HepG2 (cell line): Measurements from ENCODE around the gene SIRT7. TPM values are rescaled to one million over a fixed set of nuclear protein-coding genes. Genes with fewer than 3 reads are reported as not detected.

ENCODE experiments used
- ASH2L ChIP-seq: fragments of 300-600, 200-600 bp; sonication (generic); IDR thresholded peaks from 2 replicates; pipeline ENCODE4 v1.7.0; 2017; ENCODE audit warnings: low read depth, mild to moderate bottlenecking, moderate library complexity, mixed read lengths, low read length; ENCODE audit not compliant: insufficient read length
- FOXK1 ChIP-seq: sonication (generic); formaldehyde crosslinking; IDR thresholded peaks from 2 replicates; pipeline ENCODE4 v1.4.0; 2020; ENCODE audit warnings: low read depth, missing genetic modification reagents, borderline replicate concordance
- GPBP1L1 ChIP-seq: sonication (generic); formaldehyde crosslinking; IDR thresholded peaks from 2 replicates; pipeline ENCODE4 v1.5.0; 2020; ENCODE audit warnings: mild to moderate bottlenecking, missing genetic modification reagents
- IRX3 ChIP-seq: sonication (generic); formaldehyde crosslinking; IDR thresholded peaks from 2 replicates; pipeline ENCODE4 v1.8.1; 2023; ENCODE audit warnings: mild to moderate bottlenecking, low read depth, missing genetic modification reagents, borderline replicate concordance
- KAT8 ChIP-seq: IDR thresholded peaks from 2 replicates; pipeline ENCODE4 v1.6.1; 2016; ENCODE audit warnings: missing genetic modification reagents, missing compliant biosample characterization
- NCOA5 ChIP-seq: sonication (generic); formaldehyde crosslinking; IDR thresholded peaks from 2 replicates; pipeline ENCODE4 v1.4.0; 2020; ENCODE audit warnings: missing genetic modification reagents
- SNRNP70 ChIP-seq: fragments of 200-400 bp; formaldehyde crosslinking; IDR thresholded peaks from 2 replicates; pipeline ENCODE4 v1.6.1; 2017; ENCODE audit warnings: mild to moderate bottlenecking, low read depth, low read length, moderate library complexity
- ZFY ChIP-seq: sonication (generic); formaldehyde crosslinking; IDR thresholded peaks from 2 replicates; pipeline ENCODE4 v1.4.0; 2020; ENCODE audit warnings: missing genetic modification reagents
- ZNF230 ChIP-seq: sonication (generic); formaldehyde crosslinking; IDR thresholded peaks from 2 replicates; pipeline ENCODE4 v1.4.0; 2020; ENCODE audit warnings: mild to moderate bottlenecking, missing genetic modification reagents
- ZNF407 ChIP-seq: sonication (generic); formaldehyde crosslinking; IDR thresholded peaks from one replicate; pipeline ENCODE4 v1.5.1; 2020; ENCODE audit warnings: mild to moderate bottlenecking, missing genetic modification reagents; ENCODE audit errors: not compliant biosample characterization
- ZNF441 ChIP-seq: sonication (generic); formaldehyde crosslinking; IDR thresholded peaks from 2 replicates; pipeline ENCODE4 v1.7.0; 2021; ENCODE audit warnings: missing genetic modification reagents, borderline replicate concordance
- ZNF615 ChIP-seq: sonication (generic); formaldehyde crosslinking; IDR thresholded peaks from 2 replicates; pipeline ENCODE4 v1.5.0; 2020; ENCODE audit warnings: mild to moderate bottlenecking, missing genetic modification reagents, borderline replicate concordance
- ZNF816 ChIP-seq: sonication (generic); formaldehyde crosslinking; IDR thresholded peaks from 2 replicates; pipeline ENCODE4 v1.8.0; 2022; ENCODE audit warnings: missing genetic modification reagents, mild to moderate bottlenecking, borderline replicate concordance
- polyA plus RNA-seq, 8 experiments: library from polyadenylated mRNA; depleted of rRNA in 3 of 8; stranded (reverse) in 7 of 8; unstranded in 1 of 8; fragments of >200 nt; fragmentation: Illumina TruSeq in 4 of 8; extraction: Trizol in 4 of 8; gene quantifications; 2 replicates each; pipeline versions ENCODE4 v1.2.1 to v1.2.3, GENCODE V29; 2011 to 2016; ENCODE audit warnings: low read depth in 4 of 8, missing spikeins in 1 of 8, mixed read lengths in 1 of 8; ENCODE audit not compliant: insufficient read depth in 1 of 8
- total RNA-seq, 5 experiments: library from RNA; depleted of rRNA; stranded (reverse); fragments of >200 nt; fragmentation: Illumina TruSeq; extraction: Trizol; gene quantifications; 2 replicates each; pipeline ENCODE4 v1.2.3, GENCODE V29; 2016; ENCODE audit warnings: low read depth in 1 of 5
- TF ChIP-seq, protein P1 (sequence below): sonication (generic); formaldehyde crosslinking; IDR thresholded peaks from 2 replicates; pipeline ENCODE4 v1.4.0; 2020; ENCODE audit warnings: missing genetic modification reagents, borderline replicate concordance
- TF ChIP-seq, protein P2 (sequence below): sonication (generic); formaldehyde crosslinking; IDR thresholded peaks from 2 replicates; pipeline ENCODE4 v1.4.0; 2020; ENCODE audit warnings: mild to moderate bottlenecking, missing genetic modification reagents

Gene SIRT7
- total and polyA plus RNA-seq, 2 of the 13 experiments (the other 11 are each of a cell fraction or from before 2014, with no cell fraction given) = 8.3 to 24.8 TPM

GRCh38 chr17:81924557-81925532 lies 6.9 kb upstream of the SIRT7 start (continued):
- TF ChIP-seq ZNF816 (CRISPR knock-in tag) = no peak
- peak; percentile 37; the same call in 1 of the 2 replicates for TF ChIP-seq ZFY (CRISPR knock-in tag)
- TF ChIP-seq ZNF441 (CRISPR knock-in tag) = no peak
- TF ChIP-seq, protein P1, sequence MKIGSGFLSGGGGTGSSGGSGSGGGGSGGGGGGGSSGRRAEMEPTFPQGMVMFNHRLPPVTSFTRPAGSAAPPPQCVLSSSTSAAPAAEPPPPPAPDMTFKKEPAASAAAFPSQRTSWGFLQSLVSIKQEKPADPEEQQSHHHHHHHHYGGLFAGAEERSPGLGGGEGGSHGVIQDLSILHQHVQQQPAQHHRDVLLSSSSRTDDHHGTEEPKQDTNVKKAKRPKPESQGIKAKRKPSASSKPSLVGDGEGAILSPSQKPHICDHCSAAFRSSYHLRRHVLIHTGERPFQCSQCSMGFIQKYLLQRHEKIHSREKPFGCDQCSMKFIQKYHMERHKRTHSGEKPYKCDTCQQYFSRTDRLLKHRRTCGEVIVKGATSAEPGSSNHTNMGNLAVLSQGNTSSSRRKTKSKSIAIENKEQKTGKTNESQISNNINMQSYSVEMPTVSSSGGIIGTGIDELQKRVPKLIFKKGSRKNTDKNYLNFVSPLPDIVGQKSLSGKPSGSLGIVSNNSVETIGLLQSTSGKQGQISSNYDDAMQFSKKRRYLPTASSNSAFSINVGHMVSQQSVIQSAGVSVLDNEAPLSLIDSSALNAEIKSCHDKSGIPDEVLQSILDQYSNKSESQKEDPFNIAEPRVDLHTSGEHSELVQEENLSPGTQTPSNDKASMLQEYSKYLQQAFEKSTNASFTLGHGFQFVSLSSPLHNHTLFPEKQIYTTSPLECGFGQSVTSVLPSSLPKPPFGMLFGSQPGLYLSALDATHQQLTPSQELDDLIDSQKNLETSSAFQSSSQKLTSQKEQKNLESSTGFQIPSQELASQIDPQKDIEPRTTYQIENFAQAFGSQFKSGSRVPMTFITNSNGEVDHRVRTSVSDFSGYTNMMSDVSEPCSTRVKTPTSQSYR = peak; percentile 98
- no peak for TF ChIP-seq SNRNP70
- no peak for TF ChIP-seq ASH2L
- TF ChIP-seq, protein P2, sequence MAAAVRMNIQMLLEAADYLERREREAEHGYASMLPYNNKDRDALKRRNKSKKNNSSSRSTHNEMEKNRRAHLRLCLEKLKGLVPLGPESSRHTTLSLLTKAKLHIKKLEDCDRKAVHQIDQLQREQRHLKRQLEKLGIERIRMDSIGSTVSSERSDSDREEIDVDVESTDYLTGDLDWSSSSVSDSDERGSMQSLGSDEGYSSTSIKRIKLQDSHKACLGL (CRISPR knock-in tag) = no peak
- no peak for TF ChIP-seq KAT8 (CRISPR knock-in tag)
- no peak for TF ChIP-seq ZNF407 (CRISPR knock-in tag)
- no peak for TF ChIP-seq FOXK1 (CRISPR knock-in tag)
- TF ChIP-seq ZNF230 (CRISPR knock-in tag) = peak; percentile 72; the same call in 1 of the 2 replicates
- no peak for TF ChIP-seq GPBP1L1 (CRISPR knock-in tag)
- no peak for TF ChIP-seq IRX3 (CRISPR knock-in tag)
- no peak for TF ChIP-seq NCOA5 (CRISPR knock-in tag)
- no peak for TF ChIP-seq ZNF615 (CRISPR knock-in tag)
